Upper lobe of left lung (tissue), 6 donors: ENCODE results near the gene FNDC3A. TPM values are rescaled to one million over a fixed set of nuclear protein-coding genes. Genes with fewer than 3 reads are reported as not detected.

Experiments
- ATAC-seq, 2 donors: fragments of 200-7000 bp; cut with Tn5 transposase; one replicate each; pipeline ENCODE4 v1.9.1; 2022; ENCODE audit warnings: mild to moderate bottlenecking in 2 of 2, moderate library complexity in 2 of 2; ENCODE audit not compliant: low FRiP score in 2 of 2
- DNase-seq, 2 donors: peaks; one replicate each; pipeline ENCODE4 v3.0.0-alpha.2; 2019 to 2020
- H3K27ac ChIP-seq, 4 donors: fragments of 200-600 bp; sonication (generic); one replicate each; pipeline ENCODE4 v1.5.1; 2016 to 2019
- H3K27me3 ChIP-seq, 4 donors: fragments of 200-600 bp; sonication (generic); one replicate each; pipeline ENCODE4 v1.5.1; 2017 to 2019
- H3K36me3 ChIP-seq, 4 donors: fragments of 200-600 bp; sonication (generic); one replicate each; pipeline ENCODE4 v1.5.1; 2016 to 2019
- H3K4me1 ChIP-seq, 4 donors: fragments of 200-600 bp; sonication (generic); one replicate each; pipeline ENCODE4 v1.5.1; 2018 to 2019
- H3K4me3 ChIP-seq, 4 donors: fragments of 200-600 bp; sonication (generic); one replicate each; pipeline ENCODE4 v1.5.1; 2017 to 2019; ENCODE audit warnings: mild to moderate bottlenecking in 2 of 4, moderate library complexity in 1 of 4
- H3K9me3 ChIP-seq, 4 donors: fragments of 200-600 bp; sonication (generic); one replicate each; pipeline ENCODE4 v1.5.1; 2018 to 2019
- CTCF ChIP-seq, 6 experiments: fragments of 450-650 bp in 4 of 6; fragments of 200-600 bp in 2 of 6; sonication (generic) in 2 of 6; IDR thresholded peaks; one replicate each; pipeline ENCODE4 v1.5.1; 2016 to 2019; ENCODE audit warnings: antibody characterized with exemption in 6 of 6
- EP300 ChIP-seq, 4 donors: sonication (generic); formaldehyde crosslinking; IDR thresholded peaks; one replicate each; pipeline ENCODE4 v1.5.1; 2017; ENCODE audit warnings: antibody characterized with exemption in 4 of 4, control low read depth in 2 of 4
- POLR2A ChIP-seq, 4 donors: fragments of 450-650 bp; IDR thresholded peaks; one replicate each; pipeline ENCODE4 v1.5.1; 2016 to 2017; ENCODE audit warnings: antibody characterized with exemption in 4 of 4, mild to moderate bottlenecking in 2 of 4
- POLR2AphosphoS5 ChIP-seq, 2 donors: sonication (generic); formaldehyde crosslinking; IDR thresholded peaks; one replicate each; pipeline ENCODE4 v1.5.1; 2017; ENCODE audit warnings: antibody characterized with exemption in 2 of 2
- WGBS, 2 donors: methylation state at CpG; one replicate each; pipeline ENCODE4 v1.1.5; 2017 to 2018; 5-methylcytosine and 5-hydroxymethylcytosine counted together
- small RNA-seq, 4 donors: library from RNA; depleted of rRNA; stranded (forward); fragments of <200 nt; gene quantifications; one replicate each; pipeline ENCODE3, GENCODE V24; 2016
- total RNA-seq, 6 donors: library from RNA; depleted of rRNA in 4 of 6; stranded (reverse); fragments of >200 nt in 4 of 6; gene quantifications; one replicate each; pipeline versions ENCODE4 v1.1.0 to v1.2.1, GENCODE V29; 2016 to 2021
- donor health status: DM: no; HTN: no; CAD: no; lungs with moderate emphysema.
- donor health status: DM: no; HTN: yes; CAD: no; lungs with severe emphysema.

Gene FNDC3A
- total RNA-seq, 6 donors from 2014 or later = 22.9 to 62.3 (median 44.6) TPM

DNA sequence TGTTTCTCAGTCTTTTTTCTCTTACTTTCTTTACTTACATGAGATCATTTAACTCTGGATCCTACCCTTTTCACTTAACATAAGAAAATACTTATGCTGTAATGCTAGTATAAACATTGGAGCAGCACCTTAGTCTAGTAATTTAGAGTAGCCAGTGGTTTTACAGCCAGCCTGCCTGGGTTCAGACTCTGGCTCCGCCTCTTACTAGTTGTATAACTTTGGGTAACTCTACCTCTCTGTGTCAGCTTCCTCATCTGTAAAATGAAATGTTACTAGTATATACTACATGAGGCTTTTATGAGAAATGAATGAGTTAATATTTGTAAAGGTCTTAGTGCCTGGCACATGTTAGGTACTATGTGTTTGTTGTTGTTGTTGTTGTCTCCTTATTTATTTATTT, 277.6 kb downstream of the FNDC3A start:
- Histone ChIP-seq H3K9me3 (no peaks in the 10 kb centered on the region), H3K27ac (no peak overlapping the region), H3K4me3 (no peak overlapping the region), H3K27me3 (no peaks in the 10 kb centered on the region), H3K36me3 (peaks cover 0 to 27% (median 11%) of the 10 kb centered on the region in 4 donors), H3K4me1 (peaks cover 7 to 22% (median 18%) of the 10 kb centered on the region in 4 donors)
- ATAC-seq (no peak), DNase-seq (no peak)
- TF ChIP-seq POLR2AphosphoS5 (IDR thresholded peaks at IDR 0.05) (no peak), EP300 (IDR thresholded peaks at IDR 0.05) (no peak), CTCF (IDR thresholded peaks at IDR 0.05) (no peak), POLR2A (IDR thresholded peaks at IDR 0.05) (no peak)
- 91 to 94% methylated on average over 1 of the region's 1 CpG for WGBS, 2 donors

DNA sequence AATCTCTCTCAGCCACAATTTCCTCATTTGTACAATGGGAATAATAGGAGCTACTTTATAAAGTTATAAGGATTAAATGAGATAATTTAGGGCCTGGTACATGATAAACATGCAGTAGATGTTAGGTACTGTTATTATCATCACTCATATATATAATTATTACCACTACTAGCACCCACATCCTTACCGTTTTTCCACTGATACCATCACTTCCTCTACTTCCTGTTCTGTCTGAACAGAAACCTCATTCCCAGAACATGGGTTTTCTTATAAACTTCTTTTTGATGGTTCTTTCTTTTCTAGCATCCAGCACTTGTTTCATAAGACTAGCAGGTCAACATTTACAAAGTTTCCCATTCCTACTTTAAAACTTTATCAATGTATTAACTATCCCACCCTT, 278.3 kb downstream of the FNDC3A start:
- no peaks in the 10 kb centered on the region for H3K27me3 ChIP-seq
- 38 to 42% methylated on average over 1 of the region's 1 CpG for WGBS, 2 donors
- no peaks in the 10 kb centered on the region for H3K9me3 ChIP-seq
- no peak overlapping the region for H3K27ac ChIP-seq
- TF ChIP-seq POLR2A (IDR thresholded peaks at IDR 0.05) (no peak), EP300 (IDR thresholded peaks at IDR 0.05) (no peak), POLR2AphosphoS5 (IDR thresholded peaks at IDR 0.05) (no peak), CTCF (IDR thresholded peaks at IDR 0.05) (no peak)
- peaks cover 3 to 15% (median 13%) of the 10 kb centered on the region in 4 donors for H3K4me1 ChIP-seq
- H3K36me3 ChIP-seq = peaks cover 0 to 27% (median 11%) of the 10 kb centered on the region in 4 donors
- DNase-seq (no peak), ATAC-seq (no peak)
- H3K4me3 ChIP-seq = no peak overlapping the region

DNA sequence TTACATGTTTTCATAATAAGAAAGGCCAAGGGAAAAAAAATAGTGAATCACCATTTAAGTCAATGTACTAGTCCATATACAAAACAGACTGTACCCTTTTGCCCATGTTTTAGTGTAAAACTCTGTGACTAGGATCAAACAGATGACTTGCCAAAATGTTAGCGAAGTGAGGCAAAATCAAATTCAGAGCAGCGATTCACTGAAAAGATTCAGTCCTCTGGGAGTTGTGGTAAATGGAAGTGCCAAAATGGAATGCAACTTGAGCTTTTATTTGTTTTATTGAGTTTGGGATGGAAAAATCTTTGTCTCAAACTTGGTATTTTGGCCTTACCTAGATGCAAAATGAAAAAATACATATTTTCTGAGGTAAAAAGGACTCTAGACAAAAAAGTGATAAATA, 281.1 kb downstream of the FNDC3A start:
- peaks cover 7 to 53% (median 28%) of the 10 kb centered on the region in 4 donors for H3K36me3 ChIP-seq
- H3K4me1 ChIP-seq = no peaks in the 10 kb centered on the region
- DNase-seq (no peak), ATAC-seq (peak in 1 of 2 donors; percentile 54)
- 88 to 95% methylated on average over 2 of the region's 2 CpGs for WGBS, 2 donors
- H3K4me3 ChIP-seq = no peak overlapping the region
- no peak overlapping the region for H3K27ac ChIP-seq
- no peaks in the 10 kb centered on the region for H3K9me3 ChIP-seq
- no peaks in the 10 kb centered on the region for H3K27me3 ChIP-seq
- TF ChIP-seq POLR2AphosphoS5 (IDR thresholded peaks at IDR 0.05) (no peak), POLR2A (IDR thresholded peaks at IDR 0.05) (no peak), EP300 (IDR thresholded peaks at IDR 0.05) (no peak), CTCF (IDR thresholded peaks at IDR 0.05) (no peak)

- H3K4me3 ChIP-seq = peak overlapping the region in 3 of 4 donors; percentile 18 to 43 (median 40)
- H3K27me3 ChIP-seq = no peaks in the 10 kb centered on the region
- no peaks in the 10 kb centered on the region for H3K9me3 ChIP-seq
- ATAC-seq = no peak
- peaks cover 7 to 66% (median 30%) of the 10 kb centered on the region in 4 donors for H3K36me3 ChIP-seq
- no peaks in the 10 kb centered on the region for H3K4me1 ChIP-seq
- TF ChIP-seq EP300 (IDR thresholded peaks at IDR 0.05) (no peak), CTCF (IDR thresholded peaks at IDR 0.05) (no peak), POLR2A (IDR thresholded peaks at IDR 0.05) (no peak), POLR2AphosphoS5 (IDR thresholded peaks at IDR 0.05) (no peak)
- H3K27ac ChIP-seq = peak overlapping the region; percentile 23 to 66 (median 44)
- no peak for DNase-seq
- 26 to 36% methylated on average over 3 of the region's 3 CpGs for WGBS, 2 donors
Measured at GRCh38 chr13:49258089-49258796, 282.5 kb downstream of the FNDC3A start.

Small RNA genes lying within 50 kb of the gene (small RNA-seq; reads per million reads assigned to genes)
- gene COX7CP1 = 0 reads per million in 4 donors
- gene RNU6-60P = 0 reads per million in 4 donors
- gene RNY3P2 = 0 to 0.25 (median 0) reads per million in 4 donors

Other genes with a start within 250 kb of the FNDC3A start
- under 1 TPM in 2 of 6 donors, not detected in 4; 0.30 to 0.49 TPM for gene MLNR, start 244.4 kb downstream of the FNDC3A start, total RNA-seq